Stimulated activated CD8-positive, alpha-beta memory T cell treated with anti-CD3 and anti-CD28 coated beads, Interleukin-15, amount 100 ng/mL, for 4 hours (primary cell): Measurements from ENCODE around the gene MEGF6.
A peak's percentile ranks its signal among the peaks of the same experiment; 100 is the strongest.
"Not testable (repeated sequence)": the region's sequence is repeated elsewhere in the genome, so short reads cannot be mapped to it uniquely, and the experiment has no call there.

Source experiments
- DNase-seq, 2 donors: peaks; one replicate each; pipeline ENCODE4 v3.0.0-alpha.2; 2020; ENCODE audit warnings: low read depth in 2 of 2

MEGF6 gene

DNA sequence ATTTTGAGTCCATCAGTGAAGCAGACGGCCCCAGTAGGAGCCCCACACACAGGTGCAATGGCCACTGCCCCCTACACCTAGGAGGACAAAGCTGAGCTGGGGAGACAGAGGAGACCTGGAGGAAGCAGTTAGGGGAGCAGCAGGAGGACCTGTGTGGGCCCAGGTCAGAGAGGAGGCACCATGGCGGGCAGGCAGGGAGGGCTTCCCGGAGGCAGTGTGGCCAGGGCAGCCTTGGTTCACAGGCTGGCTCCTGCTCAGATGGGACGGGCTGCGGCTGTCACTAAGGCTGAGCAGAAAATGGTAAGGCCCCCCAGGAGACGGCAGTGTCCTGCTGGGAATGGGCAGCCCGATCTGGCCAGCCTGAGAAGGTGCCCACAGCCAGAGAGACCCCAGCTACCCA, 15.4 kb downstream of the MEGF6 start:
- DNase-seq = no peak

GRCh38 chr1:3594706-3595377, 16.5 kb downstream of the MEGF6 start:
- no peak for DNase-seq

- DNase-seq = no peak
These were observed 17.6 kb downstream of the MEGF6 start for GRCh38 chr1:3593745-3594144.

DNA sequence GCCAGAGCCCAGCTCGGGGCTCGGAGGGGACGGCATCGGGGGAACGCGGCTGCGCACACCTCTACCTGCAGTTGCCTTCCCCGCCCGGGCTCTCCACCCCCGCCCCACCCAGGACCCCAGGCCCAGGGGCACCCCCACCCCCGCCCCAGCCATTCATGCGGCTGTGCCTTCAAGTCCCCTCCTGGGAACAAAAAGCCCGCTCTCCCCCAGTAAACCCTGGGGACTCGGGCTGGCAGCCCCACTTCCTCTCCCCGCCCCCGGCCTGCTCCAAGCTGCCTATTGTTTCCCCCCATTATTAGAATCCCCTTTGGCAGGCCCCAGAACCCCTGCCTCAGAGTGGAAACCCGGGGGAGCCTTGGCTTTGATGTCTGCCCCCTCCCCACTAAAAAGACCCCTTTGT, 18.0 kb downstream of the MEGF6 start:
- no peak for DNase-seq

DNA sequence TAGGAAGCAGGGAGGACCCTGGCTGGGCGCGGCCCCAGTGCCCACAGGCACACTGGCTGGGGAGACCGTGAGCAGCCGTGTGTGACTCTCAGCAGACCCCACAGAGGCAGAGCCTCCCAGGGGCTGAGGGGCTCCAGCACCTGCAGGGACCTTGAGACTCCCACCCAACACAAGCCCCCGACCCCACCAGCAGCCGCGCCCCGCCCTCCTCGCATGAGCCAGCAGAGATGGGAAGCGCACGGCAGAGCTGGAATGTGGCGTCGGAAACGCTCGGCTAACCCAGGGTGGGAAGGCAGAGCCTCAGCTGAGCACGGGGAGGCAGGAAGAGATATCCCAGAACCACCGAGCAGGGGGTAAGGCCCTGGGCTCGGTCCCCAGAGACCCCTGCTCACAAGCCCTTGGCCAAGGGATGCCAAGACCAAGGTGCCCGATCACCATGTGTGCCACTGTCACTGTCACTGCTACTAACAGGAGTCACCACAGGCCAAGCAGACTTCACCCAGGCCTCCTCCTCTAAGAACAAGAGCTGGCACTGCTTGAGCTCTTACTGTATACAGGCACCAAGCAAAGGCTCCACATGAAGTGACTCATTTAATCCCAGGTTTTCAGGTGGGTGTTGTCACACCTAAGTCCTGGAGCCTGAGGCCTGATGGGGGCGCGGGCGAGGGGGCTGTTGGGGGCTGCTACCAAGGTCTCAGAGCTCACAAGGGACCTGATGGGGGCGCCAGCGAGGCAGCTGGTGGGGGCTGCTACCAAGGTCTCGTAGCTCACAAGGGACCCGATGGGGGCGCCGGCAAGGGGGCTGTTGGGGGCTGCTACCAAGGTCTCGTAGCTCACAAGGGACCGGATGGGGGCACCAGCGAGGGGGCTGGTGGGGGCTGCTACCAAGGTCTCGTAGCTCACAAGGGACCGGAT, 20.1 kb downstream of the MEGF6 start:
- DNase-seq = no peak

GRCh38 chr1:3590139-3590763, 21.1 kb downstream of the MEGF6 start:
- no peak for DNase-seq

- no peak for DNase-seq
These were observed 22.9 kb downstream of the MEGF6 start for GRCh38 chr1:3588395-3588794.

GRCh38 chr1:3586986-3587759, 24.1 kb downstream of the MEGF6 start:
- no peak for DNase-seq

DNA sequence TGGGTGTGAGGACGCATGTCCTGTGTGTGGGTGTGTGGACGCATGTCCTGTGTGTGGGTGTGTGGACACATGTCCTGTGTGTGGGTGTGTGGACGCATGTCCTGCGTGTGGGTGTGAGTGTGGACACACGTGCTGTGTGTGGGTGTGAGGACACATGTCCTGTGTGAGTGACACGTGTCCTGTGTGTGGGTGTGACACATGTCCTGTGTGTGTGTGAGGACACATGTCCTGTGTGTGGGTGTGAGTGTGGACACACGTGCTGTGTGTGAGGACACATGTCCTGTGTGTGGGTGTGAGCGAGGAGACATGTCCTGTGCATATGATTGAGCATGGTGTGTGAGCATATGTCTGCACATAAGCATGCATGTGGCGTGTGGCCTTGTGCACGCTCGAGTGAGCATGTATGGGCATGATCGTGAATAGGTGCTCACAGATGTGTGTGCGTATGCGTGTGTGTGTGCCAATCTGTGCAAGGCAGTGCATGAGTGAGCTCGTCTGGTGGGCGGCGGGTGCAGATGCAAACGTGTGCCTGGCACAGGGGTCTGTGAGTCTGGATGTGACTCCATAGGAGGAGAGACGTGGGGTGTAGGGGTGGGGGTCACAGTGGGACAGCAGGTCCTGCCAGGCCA, 25.3 kb downstream of the MEGF6 start:
- no peak for DNase-seq

DNA sequence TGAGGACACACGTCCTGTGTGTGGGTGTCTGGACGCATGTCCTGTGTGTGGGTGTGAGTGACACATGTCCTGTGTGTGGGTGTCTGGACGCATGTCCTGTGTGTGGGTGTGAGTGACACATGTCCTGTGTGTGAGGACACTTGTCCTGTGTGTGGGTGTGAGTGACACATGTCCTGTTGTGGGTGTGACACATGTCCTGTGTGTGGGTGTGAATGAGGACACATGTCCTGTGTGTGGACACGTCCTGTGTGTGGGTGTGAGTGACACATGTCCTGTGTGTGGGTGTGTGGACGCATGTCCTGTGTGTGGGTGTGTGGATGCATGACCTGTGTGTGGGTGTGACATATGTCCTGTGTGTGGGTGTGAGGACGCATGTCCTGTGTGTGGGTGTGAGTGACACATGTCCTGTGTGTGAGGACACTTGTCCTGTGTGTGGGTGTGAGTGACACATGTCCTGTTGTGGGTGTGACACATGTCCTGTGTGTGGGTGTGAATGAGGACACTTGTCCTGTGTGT, 25.9 kb downstream of the MEGF6 start:
- not testable (repeated sequence) for DNase-seq

- peak; percentile 16 to 37 for DNase-seq
These were observed 26.4 kb downstream of the MEGF6 start for GRCh38 chr1:3584915-3585314.

- not testable (repeated sequence) for DNase-seq
These were observed 27.6 kb downstream of the MEGF6 start for GRCh38 chr1:3583751-3584150.

- no peak for DNase-seq
These were observed 29.8 kb downstream of the MEGF6 start for GRCh38 chr1:3581296-3582036.

- no peak for DNase-seq
These were observed 31.1 kb downstream of the MEGF6 start for GRCh38 chr1:3580231-3580630.

DNA sequence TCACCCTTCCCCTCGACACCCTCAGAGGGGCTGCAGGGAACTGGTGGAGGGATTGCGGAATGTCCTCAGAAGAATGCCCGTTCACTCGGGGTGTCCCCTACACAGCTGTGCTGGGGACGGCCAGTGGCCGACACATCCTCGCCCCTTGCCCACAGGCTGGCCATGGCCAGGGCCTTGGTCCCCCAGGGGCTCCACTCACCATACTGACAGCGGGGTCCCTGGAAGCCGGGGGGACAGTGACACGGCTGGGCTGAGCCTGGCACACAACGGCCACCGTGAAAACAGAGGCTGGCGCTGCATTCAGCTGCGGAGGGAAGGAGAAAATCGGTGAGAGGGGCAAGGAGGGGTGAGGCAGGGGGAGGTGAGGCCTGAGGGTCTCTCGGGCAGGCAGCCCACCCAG, 31.7 kb downstream of the MEGF6 start:
- no peak for DNase-seq

- no peak for DNase-seq
These were observed 32.4 kb downstream of the MEGF6 start for GRCh38 chr1:3578906-3579305.

GRCh38 chr1:3578433-3578805, 32.9 kb downstream of the MEGF6 start:
- DNase-seq = no peak

GRCh38 chr1:3577711-3578432, 33.4 kb downstream of the MEGF6 start:
- DNase-seq = no peak

GRCh38 chr1:3577300-3577699, 34.0 kb downstream of the MEGF6 start:
- DNase-seq = no peak

GRCh38 chr1:3575993-3576392, 35.3 kb downstream of the MEGF6 start:
- no peak for DNase-seq
